Fibroblast of lung (primary cell): ENCODE data around the gene NPC2.

Source experiments
- EZH2 ChIP-seq: IDR thresholded peaks from 2 replicates; pipeline ENCODE4 v1.5.1; 2012; ENCODE audit warnings: low read length, control low read depth, mild to moderate bottlenecking; ENCODE audit errors: missing control alignments
- TF ChIP-seq, protein P1 (sequence below), 2 donors: IDR thresholded peaks in 1 of 2; conservative IDR thresholded peaks in 1 of 2; 1 replicate in 1 of 2; 2 replicates in 1 of 2; pipeline ENCODE4 v1.5.1; 2011 to 2012; ENCODE audit warnings: low read length in 2 of 2, control low read depth in 1 of 2, inconsistent platforms in 1 of 2, low read depth in 1 of 2, mild to moderate bottlenecking in 1 of 2

DNA sequence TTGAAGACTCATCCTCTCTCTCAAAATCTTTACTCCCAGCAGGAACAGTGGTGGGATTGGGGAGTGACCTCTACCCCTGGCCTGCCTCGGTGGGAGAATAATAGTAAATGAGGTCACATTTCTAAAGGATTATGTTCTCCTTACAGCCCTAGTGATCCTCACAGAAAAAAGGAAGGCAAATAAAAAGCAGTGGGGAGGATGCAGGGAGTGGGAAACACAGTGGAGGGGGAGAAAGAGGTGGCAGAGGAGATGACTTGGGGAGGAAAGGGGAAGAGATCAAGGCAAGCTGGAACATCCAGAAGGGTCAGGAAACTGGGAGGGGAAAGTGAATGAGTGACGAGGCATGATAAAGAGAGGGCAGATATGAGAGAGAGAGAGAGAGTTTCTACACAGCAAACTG, 58.8 kb downstream of the NPC2 start:
- TF ChIP-seq, protein P1, sequence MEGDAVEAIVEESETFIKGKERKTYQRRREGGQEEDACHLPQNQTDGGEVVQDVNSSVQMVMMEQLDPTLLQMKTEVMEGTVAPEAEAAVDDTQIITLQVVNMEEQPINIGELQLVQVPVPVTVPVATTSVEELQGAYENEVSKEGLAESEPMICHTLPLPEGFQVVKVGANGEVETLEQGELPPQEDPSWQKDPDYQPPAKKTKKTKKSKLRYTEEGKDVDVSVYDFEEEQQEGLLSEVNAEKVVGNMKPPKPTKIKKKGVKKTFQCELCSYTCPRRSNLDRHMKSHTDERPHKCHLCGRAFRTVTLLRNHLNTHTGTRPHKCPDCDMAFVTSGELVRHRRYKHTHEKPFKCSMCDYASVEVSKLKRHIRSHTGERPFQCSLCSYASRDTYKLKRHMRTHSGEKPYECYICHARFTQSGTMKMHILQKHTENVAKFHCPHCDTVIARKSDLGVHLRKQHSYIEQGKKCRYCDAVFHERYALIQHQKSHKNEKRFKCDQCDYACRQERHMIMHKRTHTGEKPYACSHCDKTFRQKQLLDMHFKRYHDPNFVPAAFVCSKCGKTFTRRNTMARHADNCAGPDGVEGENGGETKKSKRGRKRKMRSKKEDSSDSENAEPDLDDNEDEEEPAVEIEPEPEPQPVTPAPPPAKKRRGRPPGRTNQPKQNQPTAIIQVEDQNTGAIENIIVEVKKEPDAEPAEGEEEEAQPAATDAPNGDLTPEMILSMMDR (conservative IDR thresholded peaks at IDR 0.05 in 1 of 2, IDR thresholded peaks at IDR 0.05 in 1 of 2; ENCODE audit: low read depth in 1 of 2, low read length in 2 of 2), result no peak
- no peak for TF ChIP-seq EZH2
